Measurements from ENCODE around the gene PCNA.

GRCh38 chr20:5095454-5095853 is 24.3 kb downstream of the PCNA start:
- TF ChIP-seq CTCF (IDR thresholded peaks at IDR 0.05 in 8 of 11, conservative IDR thresholded peaks at IDR 0.05 in 3 of 11) (no peak), POLR2AphosphoS5 (IDR thresholded peaks at IDR 0.05) (no peak), POLR2A (IDR thresholded peaks at IDR 0.05) (no peak)
